ENCODE results near the gene SLC19A1.
A peak's percentile ranks its signal among the peaks of the same experiment; 100 is the strongest.

Gene SLC19A1

GRCh38 chr21:45557616-45558043 lies 15.4 kb upstream of the SLC19A1 start:
- DNase-seq, result no peak

GRCh38 chr21:45556645-45557615 lies 14.7 kb upstream of the SLC19A1 start:
- peak; percentile 56 for DNase-seq

- no peak for DNase-seq
Observed at GRCh38 chr21:45556302-45556644, 14.0 kb upstream of the SLC19A1 start.

DNA sequence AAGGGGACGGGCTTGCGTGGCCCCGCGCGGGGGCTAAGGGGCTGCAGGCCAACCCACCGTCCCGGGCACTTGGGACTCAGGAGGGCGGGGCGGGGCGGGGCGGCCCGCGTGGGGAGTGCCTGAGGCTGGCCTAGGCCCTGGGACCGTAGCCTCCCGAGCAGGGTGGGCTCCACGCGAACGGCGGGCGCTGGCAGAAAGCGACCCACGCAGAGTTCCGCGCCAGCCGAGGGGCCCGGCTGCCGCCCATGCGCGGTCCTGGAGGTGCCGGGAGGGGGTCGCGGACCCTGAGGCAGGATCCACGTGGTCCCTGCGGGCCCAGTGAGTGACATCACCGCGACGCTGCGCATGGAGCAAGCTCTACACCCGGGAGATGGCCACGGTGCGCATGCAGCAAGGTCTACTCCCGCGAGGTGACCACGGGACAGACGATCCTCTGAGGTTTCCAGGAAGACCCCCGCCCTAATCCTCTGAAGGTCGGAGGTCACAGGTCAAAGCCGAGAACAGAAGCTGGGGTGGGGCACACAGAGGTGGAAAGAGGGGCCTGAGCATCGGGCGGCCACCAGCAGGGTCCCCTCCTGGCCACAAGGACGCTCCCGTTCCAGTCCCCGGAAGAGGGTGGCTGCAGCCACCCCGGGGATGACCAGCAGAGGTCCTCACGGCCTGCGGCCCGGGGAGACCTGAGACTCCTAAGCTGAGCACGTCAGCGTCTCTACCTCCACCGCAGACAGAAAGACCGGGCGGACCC lies 13.5 kb upstream of the SLC19A1 start:
- DNase-seq, result no peak

DNA sequence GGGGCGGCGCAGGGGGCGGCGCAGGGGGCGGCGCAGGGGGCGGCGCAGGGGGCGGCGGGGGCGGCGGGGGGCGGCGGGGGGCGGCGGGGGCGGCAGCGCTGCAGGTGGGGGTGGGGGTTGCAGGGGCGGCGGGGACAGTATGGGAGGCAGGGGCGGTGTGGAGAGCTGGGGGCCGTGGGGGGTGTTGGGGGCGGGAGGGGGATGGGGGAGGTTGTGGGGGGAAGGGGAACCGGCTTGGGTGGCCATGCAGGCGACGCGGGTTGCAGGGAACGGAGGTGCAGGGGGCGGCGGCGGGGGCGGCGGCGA lies 13.0 kb upstream of the SLC19A1 start:
- no peak for DNase-seq

- DNase-seq, result peak; percentile 52
Observed at GRCh38 chr21:45554477-45555175, 12.4 kb upstream of the SLC19A1 start.

DNA sequence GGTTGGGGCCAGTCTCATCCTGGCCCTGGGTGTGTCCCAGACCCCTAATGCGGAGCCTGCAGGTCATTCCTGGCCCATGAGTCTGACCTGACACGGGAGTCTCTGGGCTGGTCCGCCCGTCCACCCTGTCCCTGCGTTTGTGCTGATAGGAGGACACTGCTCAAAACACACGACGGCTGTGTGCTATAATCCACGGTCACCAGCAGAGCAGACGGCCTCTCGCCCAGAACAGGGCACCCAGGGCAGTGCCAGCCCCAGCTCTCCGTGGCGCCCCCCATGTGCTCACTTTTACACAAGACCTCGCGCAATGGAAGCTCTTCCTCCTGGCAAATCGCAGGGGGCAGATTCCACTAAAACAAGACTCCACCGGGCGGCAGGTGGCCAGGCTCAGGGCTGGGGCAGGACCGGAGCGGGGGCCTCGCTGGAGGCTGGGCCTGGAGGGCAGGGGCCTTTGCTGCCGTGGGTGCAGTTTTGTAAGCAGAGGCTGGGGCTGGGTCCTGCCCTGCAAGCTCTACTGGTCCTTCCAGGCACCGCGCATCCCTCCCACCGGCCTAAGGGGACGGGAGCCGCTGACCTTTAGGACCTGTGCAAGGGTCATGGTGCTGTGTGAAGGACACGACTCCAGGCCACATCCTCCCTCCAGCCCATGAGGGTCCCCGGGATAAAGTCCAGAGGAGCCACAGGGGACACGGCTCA lies 10.6 kb upstream of the SLC19A1 start:
- DNase-seq, result no peak

DNA sequence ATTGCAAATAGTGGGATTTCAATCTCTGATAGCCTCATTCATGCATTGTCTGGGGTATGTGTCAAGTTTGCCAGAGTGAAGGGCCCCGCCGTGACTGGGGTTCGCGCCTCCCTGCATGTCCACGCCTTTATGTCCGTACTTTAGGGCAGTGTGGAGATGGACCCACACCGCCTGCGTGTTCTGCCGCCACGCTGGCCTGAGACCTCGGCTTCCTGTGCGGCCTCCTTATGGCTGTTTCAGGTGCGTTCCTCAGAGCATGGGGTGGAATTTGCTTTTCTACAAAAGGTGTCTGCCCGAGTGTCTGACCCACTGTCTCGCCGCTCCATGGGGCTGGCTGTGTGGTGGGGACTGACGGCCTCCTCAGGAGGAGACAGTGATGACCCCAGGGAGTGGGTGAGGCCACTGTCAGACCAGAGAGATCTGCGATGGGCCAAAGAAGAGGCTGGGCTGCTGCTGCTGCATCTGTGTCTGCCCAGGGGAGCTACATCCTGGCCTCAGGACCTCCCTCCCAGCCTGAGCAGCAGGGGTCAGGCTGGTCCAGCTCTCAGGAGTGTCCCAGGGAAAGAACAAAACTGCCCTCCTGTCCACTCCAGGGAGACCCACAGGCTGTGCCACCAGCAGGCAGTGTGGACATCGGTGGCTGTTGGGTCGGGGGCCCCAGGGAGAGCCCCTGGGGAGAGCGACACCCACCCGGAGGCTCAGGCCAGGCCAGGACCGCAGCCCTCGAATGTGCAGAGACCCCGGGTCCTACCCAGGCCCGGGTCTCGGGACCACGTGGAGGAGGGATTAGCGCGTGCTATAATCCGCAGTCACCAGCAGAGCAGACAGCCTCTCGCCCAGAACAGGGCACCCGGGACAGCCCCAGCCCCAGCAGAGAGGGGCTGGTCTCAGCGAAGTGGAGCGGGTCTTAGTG lies 9.8 kb upstream of the SLC19A1 start:
- no peak for DNase-seq

DNA sequence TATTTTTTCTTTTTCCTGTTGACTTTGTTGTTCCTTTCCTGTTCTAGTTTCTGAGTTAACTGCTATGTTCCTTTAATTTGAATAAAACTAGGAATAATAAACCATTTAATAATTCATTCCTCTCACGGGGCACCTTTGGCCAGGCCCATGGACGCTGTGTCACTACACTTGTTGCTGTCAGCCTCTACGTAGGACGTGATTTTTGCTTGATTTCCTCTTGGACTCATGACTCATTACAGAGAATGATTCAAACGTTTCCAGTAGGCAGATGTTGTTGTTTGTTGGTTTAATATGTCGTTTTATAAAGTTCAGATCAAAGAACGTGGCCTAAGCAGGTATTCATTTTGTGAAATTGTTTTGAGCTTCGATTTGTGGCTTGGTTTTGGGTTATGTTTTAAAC lies 9.1 kb upstream of the SLC19A1 start:
- DNase-seq, result no peak

GRCh38 chr21:45550522-45551210 lies 8.4 kb upstream of the SLC19A1 start:
- no peak for DNase-seq

GRCh38 chr21:45549626-45550463 lies 7.6 kb upstream of the SLC19A1 start:
- no peak for DNase-seq

GRCh38 chr21:45548711-45549491 lies 6.7 kb upstream of the SLC19A1 start:
- DNase-seq, result no peak

GRCh38 chr21:45547545-45547900 lies 5.3 kb upstream of the SLC19A1 start:
- no peak for DNase-seq

DNA sequence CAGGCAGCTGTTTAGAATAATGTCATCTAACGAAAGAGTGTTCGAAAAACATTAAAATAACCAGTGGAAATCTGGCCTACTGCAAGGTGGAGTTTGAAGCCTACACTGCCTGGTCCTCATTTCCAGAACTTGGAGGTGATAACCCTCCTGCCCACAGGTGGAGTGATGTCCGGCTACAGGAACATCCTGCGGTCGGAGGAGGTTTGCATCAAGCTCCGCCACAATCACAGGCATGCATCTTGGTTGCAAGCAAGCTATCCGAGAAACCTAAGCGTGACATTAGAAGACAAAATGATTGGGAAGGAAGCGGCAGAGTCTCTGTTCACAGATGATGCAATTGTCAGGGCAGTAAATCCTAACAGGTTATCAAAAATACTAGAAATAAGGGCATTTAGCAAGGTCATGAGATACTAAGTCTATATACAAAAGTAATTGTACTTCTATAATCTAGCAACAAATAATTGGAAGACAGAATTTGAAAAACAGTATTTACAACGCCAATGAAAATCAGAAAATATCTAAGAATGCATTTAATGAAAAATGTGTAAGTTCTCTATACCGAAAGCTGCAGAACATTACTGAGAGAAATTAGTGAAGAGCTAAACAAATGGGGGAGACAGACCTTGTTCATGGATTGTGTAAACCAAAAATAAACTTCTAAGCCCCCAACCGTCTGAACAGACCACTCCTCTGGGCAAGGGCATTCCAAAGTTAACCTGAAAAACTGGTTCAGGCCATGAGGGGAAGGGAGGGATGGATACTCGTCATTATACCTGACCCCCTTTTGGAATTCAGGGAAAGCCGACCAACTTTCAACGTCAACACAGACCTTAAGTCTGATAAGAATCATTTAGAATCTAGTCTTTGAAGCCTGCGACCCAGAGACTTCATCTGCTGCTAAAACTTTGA lies 4.7 kb upstream of the SLC19A1 start:
- DNase-seq, result no peak

DNA sequence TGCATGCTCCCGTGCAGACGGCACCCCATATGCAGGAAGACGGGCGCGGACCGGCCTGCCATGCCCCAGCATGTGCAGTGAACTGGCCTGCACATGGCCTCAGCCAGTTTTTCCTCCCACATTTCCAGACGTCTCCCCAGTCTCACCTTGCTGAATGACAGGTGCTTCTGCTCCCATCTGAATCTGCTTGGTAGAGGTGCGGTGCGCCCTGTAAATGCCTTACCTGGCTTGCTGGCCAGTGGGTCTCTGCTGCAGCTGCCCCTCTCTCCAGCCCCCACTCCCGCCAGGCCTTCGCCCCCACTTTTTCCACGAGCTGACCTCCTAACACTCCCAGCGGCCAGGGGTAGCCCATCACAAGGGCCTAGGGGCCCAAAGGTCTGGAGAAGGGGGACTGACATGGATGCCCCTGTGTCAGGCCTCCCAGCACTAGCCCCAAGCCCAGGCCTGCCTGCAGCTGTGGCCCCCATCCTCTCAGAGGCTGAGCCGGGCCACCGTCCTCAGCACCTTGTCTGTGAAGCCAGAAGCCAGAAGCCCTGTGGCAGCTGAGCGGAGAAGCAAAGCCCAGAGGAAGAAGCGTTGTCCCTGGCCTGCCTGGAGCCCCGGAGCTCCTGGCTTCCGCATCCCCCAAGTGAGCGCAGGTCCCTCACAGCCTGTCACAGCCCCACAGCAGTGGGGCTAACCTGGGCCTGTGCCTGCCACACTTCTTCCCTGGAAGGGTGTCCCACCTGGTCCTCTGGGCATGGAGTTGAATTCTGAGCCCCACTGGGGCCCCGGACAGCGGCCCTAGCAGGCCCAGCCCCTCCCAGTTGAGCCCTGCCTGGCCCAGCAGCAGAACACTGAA lies 3.7 kb upstream of the SLC19A1 start:
- no peak for DNase-seq

DNA sequence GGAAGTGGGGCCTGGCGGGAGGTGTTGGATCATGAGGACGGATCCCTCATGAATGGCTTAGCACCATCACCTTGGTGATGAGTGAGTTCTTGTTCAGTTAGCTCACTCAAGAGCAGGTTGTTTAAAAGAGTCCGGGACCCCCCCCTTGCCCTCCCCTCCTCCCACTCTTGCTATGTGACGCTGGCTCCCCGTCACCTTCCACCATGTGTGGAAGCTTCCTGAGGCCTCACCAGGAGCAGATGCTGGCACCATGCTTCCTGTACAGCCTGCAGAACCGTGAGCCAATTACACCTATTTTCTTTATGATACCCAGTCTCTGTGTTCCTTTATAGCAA lies 3.0 kb upstream of the SLC19A1 start:
- no peak for DNase-seq

DNA sequence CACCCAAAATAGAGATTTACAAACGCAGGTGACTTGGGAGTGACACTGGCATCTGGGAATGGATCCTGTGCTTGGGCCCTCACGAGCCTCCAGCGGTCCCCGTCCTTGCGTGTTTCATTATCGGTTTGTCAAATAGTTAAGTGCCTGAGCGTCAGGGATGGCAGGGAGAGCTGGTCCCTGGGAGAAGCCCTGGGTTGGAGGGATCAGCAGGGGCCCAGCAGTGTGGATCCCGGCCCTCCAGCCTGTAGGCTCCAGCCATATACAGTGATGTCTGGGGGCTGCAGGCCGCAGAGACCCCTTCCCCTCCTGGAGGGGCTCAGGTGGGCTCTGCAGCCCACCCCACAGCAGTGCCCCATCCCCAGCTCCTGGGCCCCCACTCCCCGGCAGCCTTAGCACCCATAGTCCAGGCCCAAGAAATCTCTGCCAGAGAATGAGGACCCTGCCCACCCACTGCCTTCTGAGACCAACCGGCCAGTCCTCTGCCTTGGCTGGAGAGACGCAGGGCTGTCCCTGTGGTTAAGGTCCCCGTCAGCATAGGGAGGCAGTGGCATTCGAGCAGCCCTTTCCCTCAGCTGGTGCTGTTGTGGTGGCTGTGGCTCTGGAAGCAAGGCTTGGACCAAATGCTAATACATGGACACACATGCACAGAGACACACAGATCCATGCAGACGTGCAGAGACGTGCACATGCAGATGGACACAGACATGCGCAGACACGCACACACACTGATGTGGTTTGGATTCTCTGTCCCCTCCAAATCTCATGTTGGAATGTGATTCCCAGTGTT lies 2.4 kb upstream of the SLC19A1 start:
- DNase-seq, result no peak

Data from T1000 (cell line).